Fibroblast of skin of right biceps (primary cell): ENCODE data around the gene WNT3.

Experiments used
- DNase-seq: peaks from one replicate; pipeline ENCODE4 v3.0.0-alpha.2; 2013

WNT3 gene

GRCh38 chr17:46834846-46835245 is 16.4 kb upstream of the WNT3 start:
- no peak for DNase-seq

GRCh38 chr17:46833840-46834208 is 15.3 kb upstream of the WNT3 start:
- no peak for DNase-seq

- DNase-seq = peak; percentile 84
Observed at GRCh38 chr17:46832945-46833839, 14.7 kb upstream of the WNT3 start.

GRCh38 chr17:46832331-46832821 is 13.9 kb upstream of the WNT3 start:
- no peak for DNase-seq

GRCh38 chr17:46831573-46832330 is 13.3 kb upstream of the WNT3 start:
- DNase-seq = no peak

GRCh38 chr17:46827274-46827673 is 8.8 kb upstream of the WNT3 start:
- no peak for DNase-seq

- no peak for DNase-seq
Observed at GRCh38 chr17:46826116-46826515, 7.6 kb upstream of the WNT3 start.

- DNase-seq = no peak
Observed at GRCh38 chr17:46823657-46824056, 5.2 kb upstream of the WNT3 start.

- no peak for DNase-seq
Observed at GRCh38 chr17:46822388-46822921, 4.0 kb upstream of the WNT3 start.

- no peak for DNase-seq
Observed at GRCh38 chr17:46821482-46822387, 3.2 kb upstream of the WNT3 start.

GRCh38 chr17:46820592-46821450 is 2.3 kb upstream of the WNT3 start:
- DNase-seq = no peak

GRCh38 chr17:46819906-46820351 is 1.4 kb upstream of the WNT3 start:
- DNase-seq = no peak

- no peak for DNase-seq
Observed at GRCh38 chr17:46818929-46819859, 702 bp upstream of the WNT3 start.

GRCh38 chr17:46817901-46818209 is 637 bp downstream of the WNT3 start:
- no peak for DNase-seq

GRCh38 chr17:46817151-46817900 is 1.2 kb downstream of the WNT3 start:
- DNase-seq = no peak

- no peak for DNase-seq
Observed at GRCh38 chr17:46815474-46816353, 2.8 kb downstream of the WNT3 start.

- no peak for DNase-seq
Observed at GRCh38 chr17:46814446-46814845, 4.0 kb downstream of the WNT3 start.

- no peak for DNase-seq
Observed at GRCh38 chr17:46813920-46814319, 4.6 kb downstream of the WNT3 start.
